PC-3 (cell line): ENCODE data around the gene CTTNBP2NL.

Source experiments
- CTCF ChIP-seq: fragments of 300-600 bp; sonication (generic); conservative IDR thresholded peaks from 2 replicates; pipeline ENCODE4 v1.5.1; 2017; ENCODE audit warnings: antibody characterized with exemption, low read depth, mild to moderate bottlenecking, low read length
- EZH2 ChIP-seq: fragments of 300-600 bp; sonication (generic); IDR thresholded peaks from one replicate; pipeline ENCODE4 v1.6.1; 2017; ENCODE audit warnings: antibody characterized with exemption, mild to moderate bottlenecking, low read length; ENCODE audit not compliant: unreplicated experiment
- EZH2phosphoT487 ChIP-seq: fragments of 300-600 bp; sonication (generic); IDR thresholded peaks from 2 replicates; pipeline ENCODE4 v1.6.1; 2018; ENCODE audit warnings: mild to moderate bottlenecking, antibody characterized with exemption, low read length, borderline replicate concordance

- TF ChIP-seq CTCF (no peak), EZH2 (no peak), EZH2phosphoT487 (no peak)
Observed at GRCh38 chr1:112448904-112449629, 53.1 kb downstream of the CTTNBP2NL start.
